Amygdala (tissue), 56 donors: ENCODE measurements around the gene RNF13.
A peak's percentile ranks its signal among the peaks of the same experiment; 100 is the strongest.
"Not testable (repeated sequence)": the region's sequence is repeated elsewhere in the genome, so short reads cannot be mapped to it uniquely, and the experiment has no call there.

ENCODE experiments used
- DNase-seq, 56 donors: peaks; one replicate each; lab custom pipeline; 2025; lab: John Stamatoyannopoulos, UW

RNF13 gene

DNA sequence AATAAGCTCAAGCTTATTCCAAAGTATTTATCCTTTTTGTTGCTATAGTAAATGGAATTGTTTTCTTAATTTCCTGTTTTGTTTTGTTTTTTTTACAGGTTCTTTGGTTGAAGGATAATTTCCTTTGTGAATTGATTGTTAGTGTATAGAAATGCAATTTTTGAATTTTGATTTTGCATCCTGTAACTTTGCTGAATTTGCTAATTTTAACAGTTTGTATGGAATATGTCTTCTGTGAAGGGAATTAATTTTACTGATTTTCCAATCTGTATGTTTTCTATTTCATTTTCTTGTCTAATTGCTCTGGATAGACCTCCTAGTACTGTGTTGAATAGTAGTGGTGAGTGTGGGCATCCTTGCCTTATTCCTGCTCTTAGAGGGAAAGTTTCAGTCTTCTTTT, 129.4 kb downstream of the RNF13 start:
- no peak for DNase-seq

DNA sequence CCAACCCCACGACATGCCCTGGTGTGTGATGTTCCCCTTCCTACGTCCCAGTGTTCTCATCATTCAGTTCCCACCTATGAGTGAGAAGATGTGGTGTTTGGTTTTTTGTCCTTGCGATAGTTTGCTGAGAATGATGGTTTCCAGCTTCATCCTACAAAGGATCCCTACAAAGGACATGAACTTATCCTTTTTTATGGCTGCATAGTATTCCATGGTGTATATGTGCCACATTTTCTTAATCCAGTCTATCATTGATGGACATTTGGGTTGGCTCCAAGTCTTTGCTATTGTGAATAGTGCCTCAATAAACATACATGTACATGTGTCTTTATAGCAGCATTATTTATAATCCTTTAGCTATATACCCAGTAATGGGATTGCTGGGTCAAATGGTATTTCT, 131.0 kb downstream of the RNF13 start:
- not testable (repeated sequence) for DNase-seq

DNA sequence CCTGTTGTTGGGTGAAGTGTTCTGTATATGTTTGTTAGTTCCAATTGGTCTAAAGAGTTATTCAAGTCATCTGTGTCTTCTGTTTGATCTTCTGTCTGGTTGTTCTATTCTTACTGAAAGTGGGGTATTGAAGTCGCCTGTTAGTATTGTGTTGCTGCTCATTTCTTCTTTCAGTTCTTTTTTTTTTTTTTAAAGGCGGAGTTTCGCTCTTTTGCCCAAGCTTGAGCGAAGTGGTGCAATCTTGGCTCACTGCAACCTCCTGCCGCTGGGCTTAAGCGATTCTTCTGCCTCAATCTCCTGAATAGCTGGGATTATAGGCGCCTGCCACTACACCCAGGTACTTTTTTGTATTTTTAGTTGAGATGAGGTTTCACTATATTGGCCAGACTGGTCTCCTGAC, 134.2 kb downstream of the RNF13 start:
- no peak for DNase-seq

DNA sequence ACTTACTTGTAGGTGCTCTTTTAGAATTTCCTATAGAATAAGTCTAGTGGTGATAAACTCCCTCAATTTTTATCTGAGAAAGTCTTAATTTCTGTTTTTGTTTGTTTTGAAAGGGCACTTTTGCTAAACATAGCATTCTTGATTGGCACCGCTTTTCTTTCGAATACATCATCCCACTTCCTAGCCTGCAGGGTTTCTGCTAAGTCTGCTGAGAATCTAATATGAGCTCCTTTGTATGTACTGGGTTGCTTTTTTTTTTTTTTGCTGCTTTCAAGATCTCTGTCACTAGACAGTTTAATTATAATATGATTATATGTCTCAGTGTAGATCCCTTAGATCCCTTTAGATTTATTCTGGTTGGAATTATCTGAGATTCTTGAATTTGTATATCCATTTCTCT, 136.2 kb downstream of the RNF13 start:
- DNase-seq: no peak

DNA sequence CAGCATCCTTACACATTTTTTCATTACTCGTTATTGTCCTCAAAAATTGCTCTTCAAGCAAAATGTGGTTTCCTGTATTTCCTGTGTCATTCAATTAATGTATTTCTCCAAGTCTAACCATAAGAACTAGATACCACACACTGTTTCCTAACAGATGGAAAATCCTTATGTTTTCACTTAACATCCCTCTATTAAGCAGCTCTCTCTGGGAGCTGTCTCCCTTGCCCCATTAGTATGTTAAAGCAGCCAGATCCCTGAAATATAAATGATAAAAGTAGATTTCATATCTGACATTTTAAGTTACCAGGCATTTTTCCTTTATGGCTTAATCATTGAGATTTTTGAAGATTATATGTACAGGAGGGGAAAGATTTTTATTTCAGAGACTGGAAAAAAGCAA, 141.8 kb downstream of the RNF13 start:
- DNase-seq: no peak

DNA sequence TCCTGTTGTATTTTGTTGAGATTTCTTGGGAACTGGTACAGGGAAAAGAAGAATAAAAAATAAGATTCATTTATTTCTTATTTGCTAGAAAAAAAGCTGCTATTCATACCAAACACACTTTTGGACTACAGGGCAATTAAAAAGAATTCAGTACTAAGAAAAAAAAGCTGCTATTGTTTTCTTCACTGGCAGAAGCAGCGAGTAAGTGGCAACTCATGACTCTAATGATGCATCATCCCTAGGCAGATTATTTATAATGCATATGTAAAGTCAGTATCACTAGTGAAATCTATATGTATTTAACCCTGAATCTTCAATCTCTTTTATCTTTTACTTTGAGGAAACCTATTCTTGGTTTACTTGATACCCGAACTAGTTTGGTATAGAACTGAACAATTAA, 142.4 kb downstream of the RNF13 start:
- no peak for DNase-seq

DNA sequence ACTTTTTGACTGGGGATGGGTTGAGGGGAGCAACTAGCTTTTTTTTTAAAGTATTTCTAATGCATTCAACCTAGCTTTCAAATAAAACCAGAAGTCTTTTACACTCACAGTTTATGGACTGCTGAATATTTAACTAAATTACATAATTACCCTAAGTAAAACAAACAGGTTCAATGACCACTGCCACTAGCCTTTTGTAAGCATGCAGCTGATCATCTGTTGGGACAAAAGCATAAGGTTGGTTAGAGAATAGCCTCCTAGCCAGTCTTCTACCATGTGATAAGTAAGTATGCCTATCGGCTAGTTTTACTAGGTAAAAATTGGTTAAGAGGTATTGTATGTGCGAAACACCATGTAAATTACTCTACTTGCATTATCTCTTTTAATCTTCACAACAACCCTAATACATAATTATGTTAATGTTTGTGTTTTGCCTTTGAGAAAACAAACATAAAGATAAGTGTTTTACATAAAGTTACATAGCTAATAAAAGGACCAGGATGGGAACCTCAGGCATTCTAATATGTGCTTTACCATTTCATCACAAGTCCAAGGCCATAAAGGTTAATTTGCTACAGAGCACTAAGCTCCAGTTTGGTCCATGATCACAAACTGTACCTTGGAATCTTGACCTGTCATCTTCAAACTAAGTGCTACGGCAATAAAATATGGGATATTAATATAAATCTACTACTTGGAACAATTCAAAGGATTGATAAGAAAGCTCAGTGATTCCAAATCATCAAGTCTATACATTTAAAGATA, 144.5 kb downstream of the RNF13 start:
- no peak for DNase-seq

DNA sequence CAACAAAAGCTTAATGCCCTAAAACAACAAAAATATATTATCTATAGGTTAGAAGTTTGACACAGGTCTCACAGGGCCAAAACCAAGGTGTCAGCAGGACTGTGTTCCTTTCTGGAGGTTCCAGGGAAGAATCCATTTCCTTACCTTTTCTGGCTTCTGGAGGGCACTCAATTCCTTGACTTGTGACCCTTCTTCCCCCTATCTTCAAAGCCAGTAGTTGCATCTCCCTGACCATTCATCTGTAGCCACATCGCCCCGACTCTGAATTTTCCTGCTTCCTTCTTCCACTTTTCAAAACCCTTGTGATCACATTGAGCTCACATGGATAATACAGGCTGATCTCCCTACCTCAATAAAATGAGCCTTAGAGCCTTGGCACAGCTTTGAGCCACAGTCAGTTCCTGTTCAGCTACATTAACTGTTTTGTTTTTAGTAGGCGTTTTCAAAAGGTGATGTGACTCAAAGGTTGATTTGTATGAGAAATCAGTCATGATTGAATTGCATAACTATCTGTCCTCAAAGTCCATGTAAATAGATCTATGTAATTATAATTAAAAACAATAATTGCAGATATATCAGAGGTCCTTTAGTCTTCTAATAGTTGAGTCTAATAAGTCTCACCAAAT, 145.3 kb downstream of the RNF13 start:
- DNase-seq: no peak

DNA sequence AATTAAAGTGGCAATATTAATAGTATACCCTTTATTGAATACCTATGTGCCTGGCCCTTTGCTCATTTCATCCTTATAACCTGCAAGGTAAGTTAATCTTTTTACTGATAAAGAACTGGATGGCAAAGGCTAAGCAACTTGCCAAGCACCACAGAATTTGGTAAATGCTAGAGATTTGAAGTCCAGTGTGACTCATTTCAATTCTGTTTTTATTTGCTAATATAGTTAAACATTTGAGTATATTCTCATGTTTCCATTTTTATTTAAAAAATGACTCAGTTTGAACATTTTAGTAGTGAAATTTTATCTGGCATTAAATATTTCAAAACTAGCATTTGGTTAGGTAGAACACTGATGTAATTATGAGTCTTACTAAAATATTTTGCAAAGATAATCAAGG, 146.4 kb downstream of the RNF13 start:
- no peak for DNase-seq

DNA sequence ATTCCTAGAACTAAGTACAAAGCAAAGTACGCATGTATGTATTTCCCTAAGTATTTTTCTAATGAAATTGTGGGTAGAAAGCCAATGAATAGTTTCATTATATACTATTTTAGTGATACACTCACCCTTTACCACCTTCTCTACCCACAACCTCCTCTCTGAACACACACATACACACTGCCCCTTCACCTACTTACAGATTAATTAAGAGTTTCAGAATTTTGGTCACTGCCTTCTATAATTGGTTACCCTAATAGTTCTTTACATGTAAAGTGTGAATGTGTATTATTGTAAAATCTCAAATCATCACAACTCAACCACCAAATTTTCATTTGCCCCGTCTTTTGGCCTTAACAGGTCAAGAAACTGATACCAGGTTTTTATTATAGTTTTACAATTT, 150.5 kb downstream of the RNF13 start:
- DNase-seq: no peak

DNA sequence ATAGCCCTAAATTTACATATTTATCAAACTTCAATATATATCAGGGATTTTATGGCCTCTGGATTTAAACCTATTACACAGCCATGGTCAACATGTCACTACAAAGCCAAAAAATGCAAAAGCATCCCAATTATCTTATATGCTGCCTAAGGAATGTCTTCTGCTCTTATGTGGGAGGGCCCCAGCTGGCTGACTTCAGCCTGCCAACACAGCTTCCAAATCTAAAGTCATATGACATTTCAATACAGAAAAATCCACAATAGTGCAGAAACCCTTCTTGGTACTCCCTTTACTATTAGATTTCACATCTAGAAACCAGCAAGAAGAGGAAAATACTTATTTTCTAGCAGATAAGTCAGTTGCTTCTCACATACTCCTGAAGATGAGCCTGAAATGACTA, 151.3 kb downstream of the RNF13 start:
- peak in 6 of 56 donors; percentile 1 to 22 (median 4) for DNase-seq

DNA sequence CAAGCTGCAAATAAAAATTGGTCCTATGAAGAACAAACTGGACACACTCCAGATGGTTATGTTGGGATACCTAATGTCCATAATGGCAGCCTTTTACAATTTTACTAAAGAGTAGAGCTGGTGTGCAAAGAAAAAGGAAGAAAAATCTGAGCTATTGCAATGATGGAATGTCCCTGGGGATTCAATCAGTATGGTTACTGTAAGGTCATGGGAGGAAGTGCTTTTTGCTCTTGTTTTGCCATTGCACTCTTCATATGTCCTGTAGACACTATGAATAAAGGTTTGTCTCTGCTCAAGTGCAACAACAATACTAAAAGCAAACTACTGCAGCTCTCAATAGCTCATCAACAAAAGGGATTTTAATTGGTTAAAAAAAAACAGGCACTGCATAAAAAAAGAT, 152.3 kb downstream of the RNF13 start:
- DNase-seq: no peak

DNA sequence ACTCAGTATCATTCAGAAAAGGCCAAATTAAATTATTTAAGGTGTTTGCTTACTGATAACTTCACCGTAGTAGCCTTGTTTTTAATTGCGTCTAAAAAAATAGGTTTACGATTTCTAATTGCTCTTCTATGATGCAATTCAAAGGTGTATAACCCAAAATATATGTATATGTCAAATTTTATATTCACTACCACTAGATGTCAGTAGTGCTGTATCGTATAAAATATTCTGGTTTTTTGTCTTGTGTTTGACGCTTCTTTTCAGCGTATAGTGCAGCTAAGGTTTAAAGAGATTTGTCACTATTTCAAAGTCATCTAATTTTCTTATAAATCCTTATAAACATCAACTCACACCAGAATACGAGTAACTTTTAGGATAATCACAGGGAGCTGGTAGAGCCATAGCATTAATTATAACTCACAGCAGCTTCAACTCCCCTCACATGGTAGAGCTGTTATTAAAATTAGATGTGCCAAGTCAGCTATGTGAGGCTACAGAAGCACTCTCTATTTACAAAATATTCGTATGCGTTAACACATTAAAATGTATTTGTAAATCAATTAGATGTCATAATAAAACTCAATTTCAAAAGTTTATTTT, 154.2 kb downstream of the RNF13 start:
- peak in 1 of 56 donors; percentile 10 for DNase-seq

DNA sequence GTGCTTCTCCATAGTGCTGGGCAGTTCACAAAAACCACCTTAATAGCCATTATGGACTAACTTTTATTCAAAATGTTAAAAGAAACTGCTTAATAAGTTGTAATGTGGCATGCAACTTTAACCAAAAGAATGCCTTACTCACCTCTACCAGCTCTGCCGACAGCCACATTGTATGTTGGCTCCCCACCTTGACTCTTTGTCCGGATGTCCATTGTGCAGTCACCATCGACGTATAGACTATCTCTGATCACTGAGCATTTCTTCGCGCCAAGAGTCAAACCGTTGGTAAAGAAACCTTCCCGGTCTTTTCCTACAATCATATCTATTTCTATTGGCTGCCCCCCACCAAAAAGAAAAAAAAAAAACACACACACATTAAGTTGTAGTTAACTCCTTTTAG, 155.2 kb downstream of the RNF13 start:
- DNase-seq: no peak

DNA sequence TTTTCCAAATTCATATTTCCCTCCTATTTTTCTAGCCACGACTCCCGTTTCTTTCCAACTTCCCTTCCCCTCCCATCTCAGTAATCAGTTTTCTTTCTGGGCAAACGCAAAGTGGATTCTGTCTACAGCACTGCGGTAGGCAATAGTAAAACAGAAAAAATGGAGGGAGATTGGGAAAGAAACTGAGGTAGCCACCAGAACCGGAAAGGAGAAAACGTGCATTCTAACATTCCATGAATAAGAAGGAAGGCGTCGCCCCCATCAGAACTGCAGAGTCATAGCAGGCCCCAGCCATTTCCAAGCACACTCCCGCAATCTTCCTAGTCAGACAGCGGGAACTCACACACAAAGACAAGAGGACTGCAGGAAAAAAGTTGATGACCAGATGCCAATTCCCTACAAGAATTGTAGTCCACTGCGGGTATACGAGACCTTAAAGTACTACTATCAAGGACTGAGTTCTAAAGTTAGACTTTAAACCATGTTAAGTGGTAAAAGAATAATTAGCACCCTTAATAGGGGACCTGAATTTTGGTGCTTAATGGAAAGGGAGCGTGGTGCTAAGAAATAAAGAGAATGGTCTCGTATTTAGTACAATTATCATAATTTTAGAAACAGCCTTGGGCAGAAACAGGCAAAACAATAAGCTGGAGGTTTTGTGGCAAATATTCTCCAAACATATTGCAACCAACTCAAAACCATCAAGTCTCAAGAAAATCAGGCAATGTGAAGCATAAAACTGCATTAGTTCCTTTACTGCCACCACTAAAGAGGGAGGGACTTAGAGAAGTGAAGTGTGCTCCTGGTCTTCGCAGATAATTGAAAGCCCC, 156.3 kb downstream of the RNF13 start:
- DNase-seq: peak in 50 of 56 donors; percentile 3 to 72 (median 28)

DNA sequence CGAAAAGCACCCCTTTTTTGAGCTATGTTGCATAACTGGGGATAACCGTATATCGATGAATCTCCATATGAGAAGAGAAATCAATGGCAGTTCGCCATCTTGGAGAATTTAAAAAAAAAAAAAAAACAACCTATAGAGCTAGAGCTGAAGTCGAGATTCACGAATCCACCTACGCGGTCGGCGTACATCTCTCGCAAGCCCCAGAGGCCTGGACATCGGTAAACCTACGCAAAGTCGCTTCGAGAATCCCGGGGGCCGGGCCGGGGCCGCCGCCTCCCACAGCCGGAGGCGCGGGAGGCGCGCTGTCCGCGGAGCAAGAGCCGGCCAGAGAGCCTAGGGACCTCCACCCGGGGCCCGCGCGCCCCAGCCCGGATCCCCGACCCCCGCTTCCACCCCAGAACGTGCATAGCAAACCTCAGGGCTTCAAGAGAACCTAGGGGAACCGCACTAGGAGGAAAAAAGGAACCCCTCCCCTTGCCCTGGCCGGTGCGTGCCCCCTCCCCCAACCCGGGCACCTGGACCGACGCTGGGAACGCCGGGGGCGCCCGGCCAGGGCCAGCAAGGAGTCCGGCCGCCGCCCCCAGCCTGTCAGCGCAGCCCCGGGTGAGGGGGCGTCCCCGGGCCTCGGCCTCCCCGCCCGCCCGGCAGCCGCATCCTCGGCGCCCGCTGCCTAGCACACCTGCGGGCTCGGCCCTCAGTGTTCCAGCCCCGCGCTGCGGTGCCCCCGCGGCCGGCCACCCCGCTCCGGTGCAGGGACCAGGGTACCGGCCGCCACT, 157.1 kb downstream of the RNF13 start:
- DNase-seq: peak in 54 of 56 donors; percentile 17 to 83 (median 61)

DNA sequence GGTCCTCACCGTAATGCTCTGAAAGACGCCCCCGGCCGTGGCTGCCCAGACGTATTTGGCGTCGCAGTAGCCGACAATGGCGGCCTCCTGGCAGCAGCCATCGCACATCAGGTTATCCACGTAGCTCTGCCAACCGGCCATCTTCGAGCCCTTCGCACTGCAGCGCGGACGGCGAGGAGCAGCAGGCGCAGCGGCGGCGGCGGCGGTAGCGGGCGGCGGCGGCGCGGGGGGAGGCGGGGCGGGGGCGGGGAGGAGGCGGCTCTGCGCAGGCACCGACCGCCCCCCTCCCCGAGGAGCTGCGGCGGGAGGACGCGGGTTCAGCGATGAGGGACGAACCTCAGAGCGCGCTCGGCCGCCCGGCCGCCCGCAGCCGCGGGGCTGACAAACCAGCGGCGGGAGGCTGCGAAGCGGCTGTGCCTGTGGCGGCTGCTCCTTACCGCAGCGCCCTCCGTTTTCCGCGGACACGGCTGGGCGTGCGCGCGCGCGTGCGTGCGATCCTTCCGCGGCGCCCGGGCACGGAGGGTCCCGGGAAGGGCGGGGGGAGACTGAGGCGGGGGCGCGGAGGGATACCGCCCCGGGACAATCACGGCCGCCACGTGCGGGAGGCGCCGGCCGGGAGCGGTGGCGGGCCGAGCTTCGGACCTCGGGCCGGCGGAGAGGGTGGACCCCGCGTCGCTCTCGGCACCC, 157.8 kb downstream of the RNF13 start, which contains the start of gene PFN2:
Gene PFN2 (minus strand): TSS at position 180 of the 687 bp plus-strand sequence. CDS start 39 bp downstream, at position 141.
- DNase-seq: peak in 50 of 56 donors; percentile 22 to 87 (median 68)

DNA sequence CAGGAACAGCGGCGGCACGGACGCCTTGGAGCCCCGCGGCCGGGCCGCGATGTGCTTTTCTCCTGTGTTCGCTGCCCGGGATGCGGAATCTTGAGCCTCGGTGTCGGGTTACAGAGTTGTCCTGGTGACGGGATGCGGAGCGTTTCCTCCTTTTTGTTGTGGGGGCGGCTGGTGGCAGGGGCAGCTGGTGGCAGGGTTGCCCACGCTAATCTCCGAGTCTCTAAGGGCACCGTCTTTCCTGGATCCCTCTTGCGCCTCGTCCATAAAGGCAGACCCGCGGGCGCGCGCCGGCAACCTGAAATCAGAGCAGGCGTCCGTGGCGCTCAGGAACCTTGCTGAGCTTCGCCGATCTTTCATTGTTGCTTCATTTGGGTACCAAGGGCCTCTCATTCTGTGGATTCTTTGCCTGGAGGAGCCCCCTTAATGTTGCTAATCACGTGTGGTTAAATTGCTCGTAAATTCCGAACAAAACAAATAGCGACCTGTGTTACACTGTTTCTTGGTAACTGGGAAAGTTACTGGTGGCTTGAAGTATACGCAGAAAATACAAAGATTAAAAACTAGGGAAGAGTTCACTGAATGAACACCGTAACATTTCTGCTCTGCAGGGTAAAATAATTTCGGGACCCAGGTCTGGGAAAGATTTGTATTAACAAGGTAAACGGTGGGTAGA, 158.5 kb downstream of the RNF13 start:
- DNase-seq: peak in 46 of 56 donors; percentile 17 to 79 (median 56)

DNA sequence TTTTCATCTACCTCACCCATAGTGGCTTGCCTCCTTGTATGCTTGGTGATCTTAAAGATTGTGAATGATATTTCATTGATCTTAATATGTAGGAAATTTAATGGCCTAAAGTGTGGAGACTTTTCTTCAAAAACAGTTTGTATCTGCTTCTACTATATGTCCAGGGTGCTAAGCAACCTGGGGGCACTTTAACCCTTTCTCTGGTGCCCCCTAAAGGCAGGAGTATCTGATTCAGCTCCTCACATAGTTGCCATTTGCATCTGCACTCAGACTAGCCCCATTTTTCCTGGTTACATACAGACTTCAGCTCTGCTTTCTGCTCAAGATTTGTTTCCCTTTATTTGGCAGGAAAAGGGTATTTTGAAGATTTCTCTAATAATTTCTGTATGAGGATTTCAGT, 162.9 kb downstream of the RNF13 start:
- DNase-seq: no peak
